Stimulated activated CD4-positive, alpha-beta T cell treated with anti-CD3 and anti-CD28 coated beads, Interleukin-1b, Interleukin-23, amount 100 ng/mL, for 48 hours (primary cell): ENCODE results near the gene HYAL1.

Experiments
- DNase-seq: peaks from one replicate; pipeline ENCODE4 v3.0.0-alpha.2; 2020

The HYAL1 gene

DNA sequence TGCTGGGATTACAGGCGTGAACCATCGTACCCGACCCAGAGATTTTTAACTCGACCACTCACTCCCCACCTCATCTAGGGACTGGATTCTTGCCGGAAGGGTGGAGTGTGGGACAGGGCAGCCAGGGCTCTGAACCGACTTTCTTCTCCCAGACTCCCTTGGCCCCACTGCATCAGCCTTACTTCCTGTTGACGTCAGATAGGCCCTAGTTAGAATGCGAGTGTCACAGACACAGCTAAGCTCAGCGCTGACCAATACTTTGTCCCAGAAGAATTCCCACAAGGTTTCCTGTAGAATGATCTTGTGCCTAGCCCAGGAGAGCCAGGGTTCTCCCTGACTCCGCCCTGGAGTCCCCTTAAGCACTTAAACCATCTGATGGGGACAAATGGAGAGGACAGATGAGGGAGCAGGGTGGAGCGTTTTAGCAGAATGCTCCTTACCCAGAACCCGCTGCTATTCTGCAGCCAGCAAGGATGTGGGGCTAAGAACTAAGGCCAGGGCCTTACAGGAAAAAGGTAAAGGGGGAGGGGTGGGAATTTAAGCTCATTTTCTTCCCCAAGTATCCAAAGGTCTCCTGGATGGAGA lies 30.5 kb upstream of the HYAL1 start:
- DNase-seq = no peak

DNA sequence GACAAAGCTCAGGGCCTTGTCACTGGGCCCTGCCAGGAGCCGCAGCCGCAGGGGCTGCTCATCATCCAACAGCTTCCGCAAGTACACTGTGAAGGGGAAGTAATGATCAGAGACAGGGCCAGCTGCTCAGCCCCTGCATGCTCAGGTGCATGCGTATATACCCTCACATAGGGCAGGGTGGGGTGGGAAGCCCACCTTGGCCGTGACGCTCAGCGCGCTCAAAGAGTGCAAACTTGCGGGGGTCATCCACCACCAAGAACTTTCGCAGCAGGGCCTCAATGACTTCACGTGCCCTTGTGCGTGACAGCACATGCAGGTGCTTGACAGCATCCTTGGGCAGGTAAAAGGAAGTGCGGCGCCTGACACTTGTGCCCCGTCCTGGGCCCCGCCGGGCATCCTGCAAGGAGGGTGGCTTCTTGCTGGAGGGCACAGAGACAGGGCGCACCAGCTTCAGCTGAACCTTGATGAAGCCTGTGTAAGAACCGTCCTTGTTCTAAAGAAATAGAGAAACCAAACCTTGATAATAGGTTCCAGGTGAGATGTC lies 28.1 kb upstream of the HYAL1 start:
- DNase-seq = no peak

DNA sequence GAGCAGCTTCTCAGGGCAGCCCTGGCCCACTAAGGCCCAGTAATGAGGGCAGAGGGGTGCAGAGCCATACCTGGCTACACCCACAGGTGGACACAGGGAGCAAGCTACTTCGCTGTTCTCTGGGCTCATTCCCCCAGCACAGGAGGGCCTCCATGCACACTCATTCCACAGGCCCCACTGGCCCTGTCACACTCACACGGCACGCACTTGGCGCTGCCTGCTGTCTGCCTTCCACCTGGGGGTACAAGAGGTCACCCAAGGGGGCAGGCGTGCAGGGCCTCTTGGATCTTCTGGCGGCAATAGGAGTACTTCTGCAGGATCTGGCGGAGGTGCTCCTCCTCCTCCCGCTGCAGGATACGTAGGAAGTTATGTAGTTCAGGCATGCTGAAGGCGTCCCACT lies 27.0 kb upstream of the HYAL1 start:
- DNase-seq = no peak

DNA sequence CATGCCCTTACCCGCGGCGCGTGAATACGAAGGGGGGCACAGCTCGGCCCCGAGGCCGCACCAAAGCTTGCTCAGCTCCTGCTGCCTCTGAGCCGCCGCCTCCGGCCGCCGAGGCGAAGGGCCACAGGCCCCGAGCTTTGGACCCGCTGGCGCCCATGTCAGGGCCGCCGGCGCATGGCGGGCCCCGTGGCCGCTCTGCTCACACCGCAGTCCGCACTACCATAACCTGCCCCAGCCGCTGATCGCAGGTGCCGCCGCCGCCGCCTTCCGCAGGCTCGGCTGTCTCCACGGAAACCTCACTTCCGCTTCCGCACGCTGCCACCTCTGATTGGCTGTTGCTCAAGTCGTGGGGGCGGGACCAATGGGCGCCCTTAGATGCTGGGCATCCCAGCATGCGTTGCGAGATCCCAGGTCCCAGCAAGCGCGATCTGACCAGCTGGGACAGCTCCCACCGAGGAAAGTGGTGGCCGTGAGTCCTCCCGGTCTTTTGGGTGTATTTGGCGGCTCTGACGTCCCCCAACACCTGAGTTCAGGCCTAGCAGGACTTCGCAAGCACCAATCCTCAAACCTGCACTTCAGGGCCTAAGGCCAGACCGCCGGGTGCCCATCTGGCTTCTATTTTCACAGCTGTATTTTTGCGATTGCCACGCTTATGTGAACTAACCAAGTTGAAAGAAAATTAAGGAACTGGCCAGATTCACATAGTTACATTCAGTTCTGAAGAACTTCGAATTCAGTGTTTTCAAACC lies 24.7 kb upstream of the HYAL1 start, which contains the start of gene TUSC2:
Gene TUSC2 (minus strand): TSS at position 281 of the 749 bp plus-strand sequence. CDS start 124 bp downstream, at position 157.
- peak; percentile 95 for DNase-seq

DNA sequence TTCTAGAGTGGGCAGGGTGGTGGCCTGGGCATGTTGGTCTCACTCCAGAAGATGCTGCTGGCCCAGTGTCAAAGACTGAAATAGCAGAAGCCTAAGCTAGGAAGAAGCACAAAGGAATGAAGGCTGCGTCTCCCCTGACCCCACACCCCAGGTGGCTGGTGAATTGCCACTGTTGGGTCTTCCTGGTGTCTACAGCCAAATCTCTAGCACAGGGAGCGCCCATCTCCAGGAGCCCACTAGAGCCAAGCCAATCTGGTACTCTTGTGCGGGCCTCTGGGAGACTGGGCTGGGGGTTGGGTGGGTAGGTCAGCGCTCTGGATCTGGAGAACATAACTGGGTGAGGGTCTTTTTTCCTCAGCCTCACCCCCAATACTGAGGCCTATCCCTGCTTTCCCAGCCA lies 23.8 kb upstream of the HYAL1 start:
- DNase-seq = no peak

GRCh38 chr3:50326182-50326541 lies 22.8 kb upstream of the HYAL1 start:
- DNase-seq = no peak

DNA sequence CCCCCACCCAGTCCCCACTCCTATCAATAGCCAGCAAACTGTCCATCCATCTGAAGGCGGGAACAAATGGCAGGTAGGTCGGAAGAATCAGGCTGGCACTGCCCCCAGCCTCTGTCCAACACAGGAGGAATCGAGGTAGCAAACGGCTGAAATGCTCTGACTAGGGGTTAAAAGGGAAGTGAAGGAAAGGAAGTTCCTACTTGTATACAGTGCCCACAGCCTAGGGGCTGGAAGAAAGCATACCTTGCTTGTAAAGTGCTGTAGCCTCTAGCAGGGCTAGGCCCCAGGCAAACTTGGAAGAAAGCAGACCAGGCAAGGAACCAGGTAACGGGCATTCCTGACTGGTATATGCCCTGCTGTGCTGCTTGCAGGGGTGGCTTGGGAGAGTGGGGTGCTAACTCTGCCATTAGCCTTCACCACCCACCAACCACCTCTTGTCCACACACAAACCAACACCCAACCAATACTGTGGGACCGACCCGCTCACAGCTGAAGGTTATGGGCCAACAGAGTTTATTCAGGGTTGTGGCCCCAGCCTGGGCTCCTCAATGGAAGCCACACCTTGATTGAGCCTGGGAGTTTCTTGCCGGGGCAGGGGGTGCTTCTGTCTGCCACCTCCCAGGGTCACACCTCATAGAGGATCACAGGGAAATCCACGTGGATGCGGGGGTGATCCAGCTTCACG lies 22.3 kb upstream of the HYAL1 start:
- DNase-seq = no peak

- DNase-seq = no peak
These were observed 21.7 kb upstream of the HYAL1 start for GRCh38 chr3:50325113-50325480.

DNA sequence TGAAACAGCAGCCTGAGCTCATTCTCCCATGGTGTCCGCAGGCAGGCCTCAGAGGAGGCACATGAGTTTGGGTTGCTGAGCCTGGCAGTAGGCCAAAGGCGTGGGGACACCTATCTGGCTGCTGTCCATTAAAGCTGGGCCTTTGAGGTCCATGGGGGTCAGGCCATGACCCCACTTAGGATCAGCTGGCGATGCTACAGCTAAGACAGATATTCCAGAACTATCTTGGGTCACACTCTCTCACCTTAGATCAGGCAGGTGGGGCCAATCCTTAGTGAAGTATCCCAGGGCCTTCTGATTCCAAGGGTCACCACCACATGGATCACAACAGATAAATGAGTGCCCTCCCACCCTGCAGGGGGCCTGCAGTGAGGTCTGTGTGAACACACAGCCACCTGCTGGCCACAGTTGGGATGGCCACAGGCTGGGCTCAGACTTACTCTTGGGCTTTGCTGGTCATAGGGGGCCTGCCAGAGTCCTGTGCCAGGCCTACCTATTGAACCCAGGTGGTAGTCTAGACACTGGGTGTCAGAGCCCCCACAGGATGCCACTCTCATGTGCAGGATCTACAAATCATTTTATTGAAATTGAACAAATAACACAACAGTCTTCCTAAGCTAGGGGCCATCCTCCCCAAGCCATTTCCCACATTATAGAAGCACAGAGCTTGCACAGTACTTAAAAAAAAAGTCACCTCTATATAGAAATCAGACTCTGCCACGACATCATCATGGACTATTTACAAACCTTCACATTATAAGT lies 21.2 kb upstream of the HYAL1 start:
- peak; percentile 54 for DNase-seq

DNA sequence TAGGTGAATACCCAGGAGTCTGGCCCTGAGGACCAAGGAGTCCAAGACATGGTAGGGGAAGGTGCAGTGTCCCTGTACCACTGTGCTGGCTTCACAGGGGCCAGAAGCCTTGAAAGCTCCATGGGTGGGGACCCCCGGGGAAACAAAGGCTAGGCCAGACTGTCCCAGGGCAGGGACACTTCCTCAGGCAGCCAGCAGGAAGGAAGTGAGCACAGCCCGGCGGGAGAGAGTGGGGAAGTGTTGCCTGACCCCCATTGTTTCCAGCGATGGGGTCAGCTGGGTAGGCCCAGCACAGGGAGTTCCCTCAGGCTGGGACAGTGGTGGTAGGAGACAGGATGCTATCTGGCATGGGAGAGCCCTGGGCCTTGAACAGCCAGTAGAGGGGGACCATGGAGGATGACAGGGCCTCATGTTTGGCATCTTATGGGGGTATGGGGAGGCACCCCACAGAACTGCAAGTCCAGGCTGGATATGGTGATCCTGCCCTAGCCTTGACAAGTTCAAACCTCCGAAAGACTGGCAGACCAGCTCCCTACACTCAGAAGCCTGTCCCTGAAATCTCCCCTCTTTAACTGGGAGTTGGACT lies 20.3 kb upstream of the HYAL1 start:
- no peak for DNase-seq

DNA sequence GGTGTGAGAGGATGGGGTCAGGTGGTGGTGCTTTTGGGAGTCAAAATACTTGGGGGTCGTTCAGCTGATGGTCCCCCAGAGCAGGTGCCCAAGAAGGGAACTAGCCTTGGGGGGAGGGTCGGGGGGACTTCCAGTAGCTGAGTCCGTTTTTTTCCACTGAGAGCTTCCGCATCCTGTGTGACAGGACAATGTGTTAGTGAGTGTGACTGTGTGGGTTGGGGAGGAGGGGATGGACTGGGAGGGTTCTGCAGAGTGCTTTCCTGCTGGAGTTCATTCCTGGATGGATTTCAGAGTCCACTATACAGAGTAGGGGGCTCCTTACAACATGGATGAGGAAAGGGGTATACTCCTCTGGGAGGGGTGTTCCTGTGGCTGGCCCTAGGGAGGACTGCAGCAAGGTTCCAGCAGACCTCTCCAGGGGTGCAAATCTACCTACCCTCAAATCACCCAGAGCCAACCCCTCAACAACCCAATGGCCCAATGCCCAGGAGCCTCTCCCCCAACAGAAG lies 19.8 kb upstream of the HYAL1 start:
- DNase-seq = no peak

DNA sequence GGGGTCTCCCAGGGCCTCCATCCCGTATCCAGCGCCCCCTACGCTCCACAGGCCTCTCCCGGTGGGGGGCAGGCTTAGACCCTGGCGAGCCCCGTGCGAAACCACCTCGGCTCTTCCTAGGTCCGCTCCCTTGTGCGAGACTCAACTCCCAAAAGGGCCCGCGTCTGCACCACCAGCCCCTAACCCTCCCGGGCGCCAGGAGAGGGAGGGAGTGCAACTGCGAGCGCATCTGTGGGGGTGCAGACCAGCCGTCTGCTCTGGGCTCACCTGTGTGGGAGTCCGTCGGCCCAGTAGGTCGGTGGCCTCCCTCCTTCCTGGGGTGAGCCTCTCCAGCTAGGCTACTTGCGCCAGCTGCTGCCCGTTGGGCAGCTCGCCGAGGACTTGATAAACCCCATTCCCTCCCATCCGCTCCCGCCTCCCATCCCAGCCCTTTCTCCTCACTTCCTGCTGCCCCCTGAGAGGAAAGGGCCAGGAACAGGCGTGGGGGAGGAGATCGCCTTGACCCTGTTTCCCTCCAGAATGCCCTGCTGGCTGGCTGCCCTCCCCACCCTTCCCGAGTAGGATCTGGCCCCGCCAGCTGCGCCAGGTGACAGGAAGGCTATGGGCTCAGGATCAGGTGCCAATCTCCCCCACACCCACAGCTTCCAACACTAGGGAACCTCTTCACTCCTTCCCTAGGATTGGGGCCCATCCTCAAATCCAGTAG lies 19.2 kb upstream of the HYAL1 start, which contains the start of gene HYAL2:
Gene HYAL2 (minus strand): TSS at position 360 of the 706 bp plus-strand sequence. CDS start 2,256 bp downstream, outside the sequence.
- no peak for DNase-seq

DNA sequence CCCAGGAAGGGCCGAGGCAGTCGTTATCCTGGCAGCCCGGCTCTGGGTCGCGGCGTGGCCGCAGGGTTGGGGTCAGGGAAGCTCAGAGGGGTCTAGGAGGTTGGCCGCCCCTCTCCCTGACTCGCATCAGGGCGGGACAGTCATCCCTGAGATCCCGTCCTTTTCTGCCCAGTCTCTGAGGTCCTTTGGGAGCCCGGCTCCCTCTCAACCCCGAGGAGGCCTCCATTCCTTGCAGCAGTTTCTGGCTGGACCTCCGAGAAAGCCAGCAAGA lies 18.7 kb upstream of the HYAL1 start:
- no peak for DNase-seq

- DNase-seq = peak; percentile 82
These were observed 18.2 kb upstream of the HYAL1 start for GRCh38 chr3:50321336-50322114.

DNA sequence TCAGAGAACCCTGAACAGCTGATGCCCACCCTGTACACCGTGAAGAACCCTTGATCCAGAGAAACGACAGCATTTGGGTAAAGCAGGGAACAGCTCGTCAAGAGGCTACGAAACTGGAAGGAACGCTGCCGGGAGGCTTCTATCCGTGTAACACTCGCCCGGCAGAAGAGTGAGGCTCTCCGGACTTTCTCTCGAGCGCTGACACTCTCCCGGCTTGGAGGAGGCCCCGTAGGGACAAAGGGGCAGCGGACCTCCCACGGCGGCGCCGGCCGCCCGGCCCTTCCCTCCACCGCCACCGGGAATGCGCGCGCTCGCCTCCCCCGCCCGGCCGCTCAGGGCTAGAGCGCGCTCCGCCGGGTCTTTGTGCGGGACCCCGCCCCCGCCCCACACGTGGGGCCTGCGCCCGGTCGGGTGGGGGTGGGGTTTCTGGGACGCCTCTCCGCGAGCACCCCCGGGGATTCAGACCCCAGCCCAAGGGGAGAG lies 17.5 kb upstream of the HYAL1 start:
- DNase-seq = peak; percentile 42

DNA sequence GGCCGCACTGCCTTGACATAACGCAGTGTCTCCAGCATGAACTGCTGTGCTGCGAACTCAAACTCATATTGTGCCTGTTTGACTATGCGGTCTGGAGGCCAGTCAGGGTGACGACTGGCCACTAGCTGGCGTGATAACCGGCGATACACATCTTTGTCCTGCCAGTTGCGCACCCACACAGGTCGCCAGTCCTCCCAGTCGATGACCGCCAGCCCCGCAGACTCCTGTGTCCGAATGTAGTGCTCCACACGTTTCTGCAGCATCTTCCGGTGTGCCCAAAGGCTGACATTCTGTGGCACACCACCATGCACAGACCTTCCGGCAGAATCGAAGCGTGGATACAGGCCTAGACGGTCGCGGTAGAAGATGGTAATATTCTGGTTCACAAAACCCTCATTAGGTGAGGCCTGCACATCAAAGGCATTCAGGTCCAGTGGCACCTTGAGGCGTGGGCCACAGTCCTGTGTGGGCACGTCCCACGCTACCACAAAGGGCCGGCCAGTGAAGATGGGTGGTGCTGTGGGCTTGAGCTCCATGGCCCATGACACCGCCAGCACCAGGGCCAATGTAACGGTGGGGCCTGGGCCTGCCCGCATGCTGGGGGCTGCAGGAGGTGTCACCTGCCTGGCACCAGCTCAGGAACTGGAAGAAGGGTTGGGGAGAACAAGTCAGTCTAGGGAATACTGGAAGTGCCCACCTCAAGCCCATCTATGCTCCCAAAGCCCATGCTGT lies 16.7 kb upstream of the HYAL1 start:
- DNase-seq = no peak

- DNase-seq = no peak
These were observed 16.0 kb upstream of the HYAL1 start for GRCh38 chr3:50319181-50319893.

DNA sequence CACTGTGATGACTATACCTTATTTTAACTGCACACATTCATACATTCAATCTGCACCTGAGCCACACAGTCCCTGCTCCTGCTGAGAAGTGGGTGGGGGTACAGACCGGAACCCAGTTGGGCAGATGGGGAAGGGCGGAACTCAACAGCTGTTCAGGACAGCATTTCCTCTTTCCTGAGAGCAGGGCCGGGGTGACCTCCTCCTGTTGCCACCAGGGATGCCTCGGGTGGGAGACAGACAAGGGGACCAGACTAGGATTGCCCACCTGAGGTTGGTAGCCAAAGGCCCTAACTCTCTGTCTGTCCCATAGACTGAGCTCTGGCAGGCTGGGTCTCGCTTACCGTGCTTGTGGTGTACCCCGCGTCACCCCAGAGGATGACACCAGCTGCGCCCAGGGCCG lies 15.2 kb upstream of the HYAL1 start:
- DNase-seq = no peak

DNA sequence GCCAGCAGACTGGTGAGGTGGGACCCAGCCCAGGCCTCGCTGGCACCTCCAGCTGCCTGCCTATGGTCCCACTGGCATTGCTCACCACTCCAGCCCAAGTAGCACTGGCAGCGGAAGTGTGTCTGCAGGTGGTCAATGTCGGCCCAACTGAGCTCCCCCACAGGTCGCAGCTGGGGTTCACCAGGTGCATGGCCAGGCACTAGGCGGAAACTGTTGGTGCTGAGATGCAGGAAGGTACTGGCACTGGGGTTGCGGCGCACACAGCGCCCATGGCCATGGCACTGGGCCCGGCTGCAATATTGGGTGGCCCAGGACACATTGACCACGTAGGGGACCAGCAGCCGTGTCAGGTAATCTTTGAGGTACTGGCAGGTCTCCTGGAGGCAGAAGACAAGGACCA lies 14.8 kb upstream of the HYAL1 start:
- DNase-seq = no peak

DNA sequence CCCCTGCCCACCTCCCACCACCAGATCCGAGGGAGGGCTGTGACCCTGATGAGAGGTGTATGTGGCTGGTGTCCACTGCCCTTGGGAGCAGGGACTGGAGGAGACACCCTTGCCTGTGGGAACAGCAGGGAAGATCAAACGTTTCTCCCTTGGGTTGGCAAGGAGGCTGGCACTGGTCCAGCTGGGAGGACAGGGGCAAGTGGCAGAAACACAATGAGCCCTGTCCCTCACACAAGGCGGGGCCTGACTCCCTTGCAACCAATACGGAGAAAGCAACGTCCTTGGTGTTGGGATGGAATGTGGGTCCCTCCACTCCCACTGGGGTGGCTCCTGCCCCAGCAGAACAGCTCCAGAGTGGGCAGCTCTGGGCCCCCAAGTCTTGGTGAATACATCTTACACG lies 13.9 kb upstream of the HYAL1 start:
- DNase-seq = no peak
